Activated CD4-positive, alpha-beta T cell treated with anti-CD3 and anti-CD28 coated beads for 24 hours (primary cell): ENCODE data around the gene PTPRD.

Experiments
- DNase-seq, 2 donors: peaks; one replicate each; pipeline ENCODE4 v3.0.0-alpha.2; 2020; ENCODE audit warnings: low read depth in 2 of 2

The PTPRD gene

DNA sequence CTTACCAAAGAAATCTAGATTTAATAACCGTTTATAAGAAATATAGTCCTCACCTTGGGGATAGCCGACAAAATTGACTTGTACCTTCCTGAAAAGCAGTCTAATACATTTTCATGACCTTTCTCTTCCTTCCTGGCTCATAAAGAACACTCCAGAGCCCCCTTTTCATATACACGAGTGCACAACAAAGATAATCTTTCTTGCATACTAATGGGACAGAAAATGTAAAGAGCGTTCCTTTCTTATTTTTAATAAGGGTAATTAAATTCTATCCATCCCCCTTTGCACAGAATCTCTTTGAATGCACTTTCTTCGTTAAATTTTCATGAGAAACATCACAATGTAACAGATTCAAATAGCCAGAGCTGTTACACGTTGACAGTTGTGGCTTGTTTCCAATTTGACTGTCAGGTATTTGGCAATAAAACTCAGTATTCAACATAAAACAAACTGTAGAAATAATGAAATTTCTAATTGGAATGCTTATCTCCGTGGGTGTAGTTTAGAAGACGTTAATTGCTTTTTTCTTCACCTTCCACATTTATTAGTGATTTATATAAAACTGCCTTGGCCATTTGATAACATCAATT lies 2080.9 kb downstream of the PTPRD start:
- DNase-seq = no peak

DNA sequence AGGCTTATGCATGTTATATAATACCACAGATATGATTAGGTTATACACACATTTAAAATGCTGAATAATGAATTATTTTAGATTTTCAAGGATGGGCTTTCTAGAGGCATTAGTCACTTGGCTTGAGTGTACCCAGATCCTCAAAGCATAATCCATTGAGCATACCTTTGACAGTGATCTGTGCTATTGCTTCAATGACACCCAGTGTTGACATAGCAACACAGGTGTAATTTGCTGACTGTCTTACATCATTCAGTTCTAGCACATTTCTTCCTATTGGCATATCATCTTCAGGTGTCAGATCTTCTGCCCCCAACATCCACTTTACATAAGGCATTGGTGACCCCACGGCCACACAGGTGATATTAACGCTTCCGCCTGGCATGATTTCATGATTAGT lies 2091.7 kb downstream of the PTPRD start:
- no peak for DNase-seq

DNA sequence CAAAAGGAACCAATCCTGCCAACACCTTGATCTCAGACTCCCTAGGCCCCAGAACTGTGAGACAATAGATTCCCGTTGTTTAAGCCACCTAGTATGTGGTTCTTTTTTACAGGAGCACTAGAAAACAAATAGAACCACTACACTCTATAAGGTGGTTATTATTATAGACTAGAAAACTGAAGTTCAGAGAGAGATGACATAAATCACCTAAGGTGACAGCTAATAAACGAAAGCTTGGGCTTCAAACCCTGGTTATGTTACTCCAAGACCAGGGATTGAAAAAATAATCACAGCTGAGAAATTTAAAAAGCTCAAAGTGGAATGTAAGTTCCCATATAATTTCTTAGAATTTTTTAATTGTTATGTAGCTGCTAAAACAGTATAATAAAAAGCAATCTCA lies 2097.1 kb downstream of the PTPRD start:
- no peak for DNase-seq

DNA sequence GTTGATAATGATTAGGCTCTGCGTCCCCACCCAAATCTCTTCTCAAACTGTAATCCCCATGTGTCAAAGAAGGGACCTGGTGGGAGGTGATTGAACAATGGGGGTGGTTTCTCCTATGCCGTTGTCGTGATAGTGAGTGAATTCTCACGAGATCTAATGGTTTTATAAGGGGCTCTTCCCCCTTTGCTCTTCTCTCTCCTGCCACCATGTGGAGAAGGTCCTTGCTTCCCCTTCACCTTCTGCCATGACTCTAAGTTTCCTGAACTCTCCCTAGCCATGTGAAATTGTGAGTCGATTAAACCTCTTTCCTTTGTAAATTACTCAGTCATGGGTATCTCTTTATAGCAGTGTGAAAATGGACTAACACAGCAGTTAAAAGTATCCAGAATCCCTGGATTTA lies 2098.0 kb downstream of the PTPRD start:
- no peak for DNase-seq

DNA sequence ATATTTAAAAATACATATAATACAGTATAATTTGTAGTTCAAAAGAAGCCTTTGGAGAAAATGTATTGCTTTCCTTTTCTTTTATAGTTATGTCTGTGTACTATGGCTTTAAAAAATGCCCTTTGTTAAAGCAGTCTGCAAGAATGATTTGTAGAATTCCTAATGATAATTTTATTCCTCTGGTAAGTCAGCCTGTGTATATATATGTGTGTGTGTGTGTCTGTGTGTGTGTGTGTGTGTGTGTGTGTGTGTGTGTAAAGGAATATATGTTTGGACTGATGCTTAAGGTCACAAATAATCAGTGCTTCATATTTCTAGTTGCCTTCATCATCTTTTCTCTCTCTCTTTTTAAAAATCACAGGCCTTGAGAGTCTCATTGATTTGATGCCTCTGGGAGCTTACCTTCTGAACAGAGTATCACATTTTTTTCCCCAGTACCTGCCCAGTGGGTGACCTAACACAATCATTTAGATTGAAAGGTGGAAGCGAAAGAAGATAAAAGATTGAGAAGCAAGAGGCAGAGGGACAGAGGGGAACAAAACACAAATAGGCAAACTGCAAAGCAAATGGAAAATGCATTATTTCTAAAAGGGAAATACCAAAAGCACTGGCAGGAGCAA lies 2104.0 kb downstream of the PTPRD start:
- DNase-seq = no peak

DNA sequence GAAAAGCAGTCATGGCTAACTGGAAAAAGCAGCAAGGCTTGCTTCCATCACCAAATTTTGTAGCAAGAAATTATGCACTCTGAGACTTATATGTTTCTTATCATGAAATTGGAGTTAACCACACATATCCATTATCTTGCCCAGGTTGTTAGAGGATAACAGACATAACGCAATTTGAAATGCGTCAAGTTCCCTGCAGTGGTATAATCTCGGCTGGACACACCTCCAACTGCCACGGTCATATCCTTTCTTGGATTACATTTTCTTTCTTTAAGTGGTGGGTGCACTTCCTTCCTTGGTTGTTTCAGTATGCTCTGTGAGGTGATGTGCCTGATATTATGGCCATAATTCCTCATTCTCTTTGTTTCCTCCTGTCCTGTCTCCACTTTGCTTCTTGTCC lies 2118.2 kb downstream of the PTPRD start:
- no peak for DNase-seq

DNA sequence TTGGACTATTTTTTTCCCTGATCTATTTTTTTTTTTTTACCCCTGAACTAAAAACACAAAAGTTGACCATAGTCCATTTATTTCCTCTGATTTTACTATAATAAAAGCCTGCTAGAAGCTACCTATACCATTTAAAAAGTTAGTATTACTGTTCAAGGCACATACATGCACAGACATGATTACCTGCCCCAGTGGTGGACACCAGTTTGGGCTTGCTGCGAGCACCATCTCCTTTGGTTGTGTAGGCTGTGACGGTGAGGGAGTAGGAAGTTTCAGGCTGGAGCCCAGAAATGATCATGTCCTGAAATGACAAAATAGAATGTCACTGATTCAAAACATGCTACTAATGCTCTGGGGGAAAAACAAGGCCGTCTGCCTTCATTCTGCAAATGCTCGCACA lies 2120.1 kb downstream of the PTPRD start:
- no peak for DNase-seq

DNA sequence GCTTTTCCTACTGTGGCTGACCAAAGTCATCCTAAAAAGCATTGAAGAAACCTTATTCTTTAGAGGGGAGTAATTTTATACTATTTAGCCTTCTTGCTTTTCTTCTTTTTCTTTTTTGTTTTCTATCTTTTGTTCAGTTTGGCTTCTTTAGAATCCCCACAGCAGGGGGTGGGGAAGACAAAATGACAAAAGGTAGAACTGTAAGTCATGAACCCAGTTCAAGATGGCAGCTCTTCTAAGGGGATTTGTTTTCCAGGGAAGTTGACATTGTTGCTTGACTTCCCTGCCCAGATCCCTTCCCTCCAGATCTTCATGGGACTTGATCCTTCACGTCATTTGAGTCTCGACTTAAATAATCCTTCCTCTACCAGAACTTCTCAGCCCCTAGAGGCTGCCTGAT lies 2120.8 kb downstream of the PTPRD start:
- DNase-seq = no peak

DNA sequence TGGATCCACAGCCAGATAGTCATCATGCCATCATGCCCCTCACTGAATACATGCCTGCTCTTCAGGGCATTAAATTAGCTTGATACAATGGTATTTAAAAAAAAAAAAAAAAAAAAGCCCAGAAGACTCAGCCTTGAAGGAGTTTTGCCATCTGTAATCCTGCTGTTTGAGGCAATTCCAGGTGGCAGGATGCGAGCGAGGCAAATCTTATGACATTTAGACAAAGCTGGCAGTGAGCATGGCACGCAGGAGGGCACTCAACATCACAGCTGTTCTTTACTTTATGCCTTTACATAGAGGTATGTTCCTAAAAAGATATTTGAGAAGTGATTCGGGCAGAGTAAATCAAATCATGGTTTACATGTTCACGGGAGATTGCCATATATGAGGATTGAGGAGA lies 2121.2 kb downstream of the PTPRD start:
- no peak for DNase-seq

DNA sequence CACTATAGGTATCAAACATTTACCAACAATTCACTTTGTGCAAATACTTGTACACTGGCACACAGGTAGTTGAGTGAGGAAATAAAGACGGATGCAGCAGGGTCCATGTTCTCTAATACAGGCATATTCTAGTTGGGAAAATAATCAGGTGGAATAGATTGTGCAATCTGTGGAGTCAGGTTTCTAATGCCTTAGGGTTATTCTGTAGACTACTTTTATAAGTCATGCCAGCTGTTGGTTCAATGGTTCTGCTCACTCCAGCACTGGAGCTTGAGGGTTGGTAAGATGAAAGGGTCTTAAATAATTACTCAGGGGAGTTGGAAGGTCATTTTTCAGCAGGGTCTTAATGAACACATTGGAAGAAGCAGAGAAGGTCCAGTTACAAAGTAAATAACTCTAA lies 2123.0 kb downstream of the PTPRD start:
- no peak for DNase-seq

DNA sequence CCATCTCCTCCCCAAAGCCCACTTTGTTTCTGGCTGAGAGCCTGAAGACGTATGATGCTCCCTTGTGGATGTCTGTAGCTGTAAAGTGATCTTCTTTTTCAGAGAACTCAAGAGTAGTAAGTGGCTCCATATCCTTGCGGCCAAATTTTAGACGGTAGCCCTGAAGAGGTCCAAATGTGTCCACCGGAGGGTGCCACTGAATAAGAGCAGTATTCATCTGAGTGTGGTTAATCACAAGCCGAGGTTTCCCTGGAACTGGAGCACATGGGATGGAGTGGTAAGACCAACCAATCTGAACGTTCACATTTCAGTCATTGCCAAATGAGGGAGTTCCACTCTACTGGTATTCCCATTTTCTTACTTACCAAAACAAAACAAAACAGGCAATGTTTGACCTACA lies 2126.7 kb downstream of the PTPRD start:
- no peak for DNase-seq

DNA sequence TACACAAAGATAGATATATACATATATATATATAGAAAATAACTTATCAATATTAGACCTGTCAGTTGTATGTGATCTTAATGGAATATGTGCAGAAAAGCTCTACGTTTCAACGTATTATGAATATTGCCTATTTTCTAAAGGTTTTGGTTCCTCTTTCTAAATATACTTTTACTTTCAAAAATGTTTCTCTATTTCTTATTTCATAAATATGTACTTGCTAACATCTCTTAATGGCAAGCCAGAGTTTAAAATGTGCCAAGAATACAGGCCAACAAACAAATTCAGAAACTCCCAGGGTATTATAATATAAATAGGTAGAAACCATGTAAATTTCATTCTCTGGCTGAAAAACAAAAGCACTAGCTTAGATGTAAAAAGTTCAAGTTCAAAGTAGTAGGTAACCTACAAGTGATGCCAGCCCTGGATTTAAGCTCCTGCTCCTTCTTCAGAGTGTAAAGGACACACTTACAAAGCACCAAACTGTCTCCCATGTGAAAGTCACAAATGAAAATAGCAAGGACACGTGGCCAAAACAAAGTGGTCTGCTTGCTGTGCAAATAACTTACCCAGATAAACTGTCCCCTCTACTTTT lies 2128.1 kb downstream of the PTPRD start:
- no peak for DNase-seq

DNA sequence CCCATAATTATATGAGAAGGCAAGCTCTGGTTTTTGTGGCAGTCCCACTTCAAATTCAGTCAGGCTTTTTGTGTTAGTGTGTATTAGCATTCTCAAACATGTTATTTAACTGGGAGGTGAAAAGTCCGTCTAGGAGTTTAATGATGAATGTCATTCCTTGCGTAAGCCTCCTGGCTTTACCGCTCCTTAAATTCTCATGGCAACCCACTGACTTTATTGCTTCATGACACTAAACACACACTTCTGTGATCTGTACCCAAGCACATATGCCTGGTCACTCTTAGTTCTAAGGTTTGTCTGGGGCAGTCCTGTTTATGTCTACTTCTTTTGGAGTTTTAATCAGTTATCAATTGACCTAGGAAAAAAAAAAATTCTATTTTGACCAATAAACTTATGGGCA lies 2135.4 kb downstream of the PTPRD start:
- DNase-seq = no peak

DNA sequence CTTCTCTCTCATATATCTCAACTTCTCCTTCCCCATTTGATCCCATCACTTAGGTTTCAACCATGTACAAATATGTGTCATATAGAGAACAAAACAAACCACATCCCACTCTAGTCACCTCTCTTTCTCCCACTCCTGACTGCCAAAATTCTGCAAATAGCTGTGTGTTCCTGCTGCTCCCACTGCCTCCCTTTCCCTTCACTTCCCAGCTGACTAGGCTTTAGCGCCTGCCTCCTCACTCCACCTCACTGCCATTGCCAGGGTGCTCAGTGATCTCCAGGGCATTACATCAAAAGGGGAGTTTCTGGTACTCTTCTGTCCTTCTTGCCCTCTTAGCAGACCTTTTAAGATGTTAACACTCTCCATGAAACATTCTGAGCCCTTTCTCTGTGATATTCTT lies 2137.9 kb downstream of the PTPRD start:
- no peak for DNase-seq

DNA sequence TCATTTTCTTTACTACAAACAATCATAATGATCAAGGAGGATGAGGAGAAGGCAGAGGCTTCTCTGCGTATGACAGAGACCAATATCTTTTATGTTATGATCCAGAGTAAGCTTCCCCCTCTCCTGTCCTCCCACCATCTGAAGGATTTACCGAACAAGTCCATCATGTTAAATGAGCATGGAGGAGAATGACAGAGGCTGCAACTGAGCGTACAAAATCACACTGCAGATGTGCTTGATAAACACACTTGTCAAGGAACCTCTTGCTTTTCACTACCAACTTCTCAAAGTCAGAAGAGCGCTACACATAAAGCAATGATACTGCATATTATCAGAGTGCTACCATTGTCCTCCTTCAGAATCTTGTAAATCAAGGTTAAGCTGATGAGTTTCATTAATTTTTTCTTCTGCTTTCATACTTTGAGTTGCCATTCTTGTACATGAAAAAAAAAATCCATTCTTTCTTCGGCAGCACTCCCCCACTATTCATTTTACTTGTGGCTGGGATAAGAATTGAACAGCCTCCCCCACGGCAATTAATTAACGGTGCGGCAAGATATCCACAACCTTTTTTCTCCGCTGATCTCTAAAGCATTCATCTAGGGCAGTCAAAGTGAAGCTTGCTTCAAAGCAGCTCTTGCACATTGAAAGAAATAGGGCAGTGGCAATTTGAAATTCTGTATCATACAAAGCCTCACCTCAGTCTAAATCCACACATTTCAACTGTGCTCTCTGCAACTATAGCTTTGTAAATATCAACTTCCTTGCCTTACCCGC lies 2139.4 kb downstream of the PTPRD start:
- no peak for DNase-seq

DNA sequence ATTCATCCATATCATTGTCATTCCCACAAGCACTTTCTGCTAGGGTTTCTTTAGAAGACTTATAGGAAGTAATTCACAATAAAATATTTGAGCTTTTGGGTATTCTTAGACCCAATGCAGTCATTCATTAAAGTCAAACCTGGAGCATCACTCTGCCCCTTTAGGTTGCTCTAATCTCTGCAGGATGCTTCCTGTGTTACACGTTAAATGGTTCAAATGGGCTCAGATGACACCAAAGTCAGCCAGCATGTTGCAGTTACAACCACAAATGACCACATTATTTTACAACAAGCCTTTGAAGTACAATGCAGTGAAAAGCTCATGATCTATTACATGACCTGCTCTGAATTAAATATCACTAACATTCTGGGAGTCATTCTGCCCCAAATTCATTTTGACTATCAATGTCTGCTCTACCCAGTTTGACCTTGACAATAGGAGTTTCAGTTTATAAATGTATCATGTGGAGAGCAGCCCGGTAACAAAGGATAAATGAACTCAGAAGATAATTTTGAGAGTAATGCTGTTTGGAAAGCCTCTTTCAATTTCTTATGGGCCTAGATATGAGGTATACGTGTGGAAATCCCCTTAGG lies 2144.7 kb downstream of the PTPRD start:
- DNase-seq = no peak

DNA sequence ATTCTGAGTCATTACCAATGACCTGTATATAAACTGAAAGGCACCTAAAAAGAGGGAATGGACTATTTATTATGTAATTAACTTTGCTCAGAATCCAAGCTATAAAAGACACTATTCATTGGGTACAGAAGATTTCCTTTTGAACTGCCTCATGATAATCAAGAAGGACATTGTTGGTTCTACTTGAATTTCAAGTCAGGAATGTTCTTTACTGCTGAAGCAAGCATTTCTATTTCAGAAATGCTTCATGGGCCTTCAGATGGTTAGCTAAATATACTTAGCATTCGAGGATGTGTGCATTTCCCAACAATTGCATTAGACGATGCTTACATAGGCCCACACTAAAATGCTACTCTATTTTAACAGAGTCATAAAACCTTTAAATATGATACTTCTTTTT lies 2155.0 kb downstream of the PTPRD start:
- no peak for DNase-seq

DNA sequence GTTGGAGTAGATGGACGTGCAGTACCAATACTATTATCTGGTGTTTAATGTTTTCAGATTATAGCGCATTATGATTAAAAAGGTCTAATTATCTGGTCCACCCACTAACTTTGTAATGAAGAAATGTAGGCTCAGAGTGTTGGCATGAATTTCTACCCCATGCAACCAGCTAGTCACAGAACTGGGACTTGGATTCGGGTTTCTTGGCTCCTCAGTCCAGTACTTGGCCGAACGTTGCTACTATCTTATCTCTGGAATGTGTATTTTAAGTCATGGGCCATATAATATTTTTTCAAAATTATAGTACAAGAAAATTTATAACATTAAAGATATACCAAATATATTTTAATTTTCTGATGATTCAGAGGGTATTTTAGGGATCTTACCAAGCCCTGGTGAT lies 2155.7 kb downstream of the PTPRD start:
- DNase-seq = no peak

DNA sequence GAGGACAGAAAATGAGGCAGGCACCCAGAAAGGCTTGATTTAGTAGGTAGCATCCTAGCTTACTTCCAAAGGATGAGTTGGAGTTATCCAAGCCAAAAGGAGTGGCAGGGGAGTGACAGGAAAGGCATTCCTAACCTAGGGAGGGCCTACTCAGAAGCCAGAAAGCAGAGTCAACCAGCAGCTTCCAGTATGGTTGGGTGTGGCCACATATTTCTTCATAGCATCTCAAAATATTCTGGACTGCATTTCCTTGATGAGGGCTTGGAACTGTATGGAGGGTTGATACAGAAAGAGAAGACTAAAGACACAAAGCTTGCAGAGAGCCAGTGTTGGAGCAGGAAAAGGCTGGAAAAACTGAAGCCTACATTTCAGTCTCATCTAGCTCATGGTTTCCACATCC lies 2156.5 kb downstream of the PTPRD start:
- no peak for DNase-seq

DNA sequence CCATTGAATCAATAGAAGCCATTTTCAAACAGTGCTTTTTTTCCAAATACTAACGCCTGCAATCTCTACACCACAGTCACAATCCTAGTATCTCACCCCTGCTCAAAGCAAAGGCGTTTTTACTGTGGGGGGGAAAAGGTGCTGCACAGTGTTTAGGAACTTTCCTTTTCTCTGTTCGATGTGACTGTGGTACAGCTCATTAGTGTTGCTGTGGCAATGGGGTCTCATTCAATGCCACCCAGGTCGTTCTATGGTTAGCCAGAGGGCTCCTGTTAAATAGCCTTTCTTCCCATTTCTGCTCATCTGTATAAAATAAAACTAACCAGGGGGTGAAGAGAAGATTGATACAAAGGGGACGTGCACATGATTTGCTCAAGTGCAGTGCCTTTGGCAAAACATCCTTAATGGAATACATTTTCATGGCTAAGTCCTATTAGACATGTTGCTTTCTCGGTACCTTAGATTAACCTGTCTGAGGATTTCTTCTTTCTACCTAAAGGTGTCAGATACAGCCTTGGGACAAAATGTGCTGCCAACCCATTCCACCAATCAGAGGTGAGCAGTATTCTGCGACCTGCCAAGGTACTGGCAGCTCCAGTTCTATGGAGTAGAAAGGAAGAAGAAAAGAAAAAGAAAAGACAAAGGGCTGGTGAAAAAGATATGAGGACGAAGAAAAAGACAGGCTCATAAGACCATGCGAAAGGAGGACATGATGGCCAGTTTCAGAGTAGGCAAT lies 2161.8 kb downstream of the PTPRD start:
- DNase-seq = no peak

DNA sequence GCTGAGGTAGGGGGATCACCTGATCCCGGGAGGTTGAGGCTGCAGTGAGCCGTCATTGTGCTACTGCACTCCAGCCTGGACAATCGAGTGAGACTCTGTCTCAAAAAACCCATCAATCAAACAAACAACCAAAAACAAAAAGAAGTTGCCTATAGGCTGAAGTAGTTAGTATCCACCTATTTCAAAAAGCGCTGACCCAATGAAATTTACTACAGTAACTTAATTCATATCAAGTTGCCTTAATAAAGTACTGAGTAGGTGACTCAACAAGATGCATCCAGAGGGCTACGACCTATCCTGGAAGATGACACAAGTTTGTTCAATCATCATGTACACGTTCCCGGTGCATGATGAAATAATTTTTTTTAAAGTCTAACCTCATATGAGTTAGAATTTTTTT lies 2164.6 kb downstream of the PTPRD start:
- no peak for DNase-seq

DNA sequence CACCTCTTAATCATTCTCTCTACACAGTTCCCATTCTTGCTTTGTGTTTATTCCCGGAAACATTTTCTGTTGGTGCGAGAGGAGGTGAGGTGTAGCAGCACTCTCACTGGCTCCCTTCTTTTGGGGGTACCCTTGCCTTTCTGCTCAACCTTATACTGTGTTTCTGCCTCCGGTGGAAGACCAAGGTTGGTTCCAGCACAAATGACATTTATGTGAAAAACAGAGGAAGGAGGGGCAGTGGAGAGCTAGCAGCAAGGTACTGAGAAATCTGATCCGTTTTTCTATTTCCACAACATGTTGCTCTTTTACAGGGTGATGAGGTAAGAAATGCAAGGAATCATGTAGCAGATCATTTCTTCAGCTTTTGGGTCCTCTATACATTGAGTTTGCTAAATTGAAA lies 2165.2 kb downstream of the PTPRD start:
- no peak for DNase-seq
